Vagina (tissue), 2 donors: Measurements from ENCODE around the gene SBF2.

ENCODE experiments used
- POLR2A ChIP-seq, 2 donors: fragments of 450-650 bp; IDR thresholded peaks; one replicate each; pipeline ENCODE4 v1.6.1; 2017; ENCODE audit warnings: antibody characterized with exemption in 2 of 2, mild to moderate bottlenecking in 2 of 2, moderate library complexity in 2 of 2
- POLR2AphosphoS5 ChIP-seq, 2 donors: sonication (generic); formaldehyde crosslinking; IDR thresholded peaks; one replicate each; pipeline ENCODE4 v1.9.0; 2017; ENCODE audit warnings: antibody characterized with exemption in 2 of 2, mild to moderate bottlenecking in 2 of 2, low read depth in 1 of 2; ENCODE audit not compliant: insufficient read depth in 1 of 2
- TF ChIP-seq, protein P1 (sequence below), 3 experiments: fragments of 450-650 bp in 2 of 3; fragments of 200-600 bp in 1 of 3; sonication (generic) in 1 of 3; IDR thresholded peaks; one replicate each; pipeline ENCODE4 v1.5.1; 2017 to 2019; ENCODE audit warnings: antibody characterized with exemption in 3 of 3, mild to moderate bottlenecking in 2 of 3, moderate library complexity in 2 of 3

- TF ChIP-seq, protein P1, sequence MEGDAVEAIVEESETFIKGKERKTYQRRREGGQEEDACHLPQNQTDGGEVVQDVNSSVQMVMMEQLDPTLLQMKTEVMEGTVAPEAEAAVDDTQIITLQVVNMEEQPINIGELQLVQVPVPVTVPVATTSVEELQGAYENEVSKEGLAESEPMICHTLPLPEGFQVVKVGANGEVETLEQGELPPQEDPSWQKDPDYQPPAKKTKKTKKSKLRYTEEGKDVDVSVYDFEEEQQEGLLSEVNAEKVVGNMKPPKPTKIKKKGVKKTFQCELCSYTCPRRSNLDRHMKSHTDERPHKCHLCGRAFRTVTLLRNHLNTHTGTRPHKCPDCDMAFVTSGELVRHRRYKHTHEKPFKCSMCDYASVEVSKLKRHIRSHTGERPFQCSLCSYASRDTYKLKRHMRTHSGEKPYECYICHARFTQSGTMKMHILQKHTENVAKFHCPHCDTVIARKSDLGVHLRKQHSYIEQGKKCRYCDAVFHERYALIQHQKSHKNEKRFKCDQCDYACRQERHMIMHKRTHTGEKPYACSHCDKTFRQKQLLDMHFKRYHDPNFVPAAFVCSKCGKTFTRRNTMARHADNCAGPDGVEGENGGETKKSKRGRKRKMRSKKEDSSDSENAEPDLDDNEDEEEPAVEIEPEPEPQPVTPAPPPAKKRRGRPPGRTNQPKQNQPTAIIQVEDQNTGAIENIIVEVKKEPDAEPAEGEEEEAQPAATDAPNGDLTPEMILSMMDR (IDR thresholded peaks at IDR 0.05): no peak
- TF ChIP-seq POLR2A (IDR thresholded peaks at IDR 0.05) (no peak), POLR2AphosphoS5 (IDR thresholded peaks at IDR 0.05; ENCODE audit: insufficient read depth in 1 of 2, low read depth in 1 of 2) (no peak)
These were observed 541.0 kb downstream of the SBF2 start for GRCh38 chr11:9753021-9753420.
